Bronchial smooth muscle cell (primary cell): ENCODE measurements around the gene GALNT7. TPM values are rescaled to one million over a fixed set of nuclear protein-coding genes. Genes with fewer than 3 reads are reported as not detected.

ENCODE experiments used
- total RNA-seq: library from RNA; depleted of rRNA; stranded (reverse); fragments of >200 nt; gene quantifications from 2 replicates; pipeline ENCODE4 v1.2.1, GENCODE V29; 2014

GALNT7 gene
- total RNA-seq = 9.8 and 15.1 TPM in 2 replicates

DNA sequence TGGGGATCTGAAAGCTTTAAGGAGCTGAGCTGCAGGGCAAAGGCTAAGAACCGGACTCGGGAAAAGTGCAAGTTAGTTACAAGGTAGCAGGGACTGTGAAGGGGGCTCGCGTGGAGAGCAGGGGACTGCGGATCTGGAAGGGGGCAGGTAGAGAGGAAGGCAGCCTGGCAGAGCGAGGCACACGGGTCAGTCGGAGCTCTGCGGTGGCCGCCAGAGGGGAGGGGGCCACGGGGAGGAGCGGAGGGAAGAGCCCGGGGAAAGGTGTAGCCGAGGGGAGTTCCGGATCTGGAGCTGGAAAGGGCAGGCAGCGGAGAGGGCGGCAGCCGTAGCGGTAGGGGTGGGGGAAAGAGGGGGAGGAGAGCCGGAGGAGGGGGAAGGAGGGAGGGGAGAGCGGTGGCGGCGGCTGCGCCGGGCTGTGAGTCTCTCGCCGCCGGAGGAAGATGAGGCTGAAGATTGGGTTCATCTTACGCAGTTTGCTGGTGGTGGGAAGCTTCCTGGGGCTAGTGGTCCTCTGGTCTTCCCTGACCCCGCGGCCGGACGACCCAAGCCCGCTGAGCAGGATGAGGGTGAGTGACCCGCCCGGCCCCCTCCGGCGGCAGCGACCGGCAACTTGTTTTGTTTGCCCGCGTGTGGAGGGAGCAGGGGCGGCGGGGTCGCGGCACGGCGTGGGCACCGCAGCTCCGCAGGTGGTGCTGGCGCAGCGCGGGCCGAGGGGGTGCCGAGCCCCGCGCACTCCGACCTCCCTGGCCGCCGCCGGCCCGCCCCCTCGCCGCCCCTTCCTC is at the start of gene GALNT7:
Gene GALNT7, plus strand, starts transcription at position 416 of the 782 bp plus-strand sequence. Its CDS starts 25 bp downstream, at position 441.

GRCh38 chr4:173334085-173334890 is 165.7 kb downstream of the GALNT7 start, which contains the start of gene HMGB2:
HMGB2 (minus strand) TSS chr4:173334358; CDS start chr4:173333649, 709 bp downstream.

GRCh38 chr4:173370477-173371291 is 202.1 kb downstream of the GALNT7 start, which contains the start of gene SAP30:
SAP30 (plus strand) TSS chr4:173370954; CDS start chr4:173371183, 229 bp downstream.

Other genes starting within 250 kb of the GALNT7 start
- gene HMGB2, start 165.5 kb downstream of the GALNT7 start, total RNA-seq = 41.3 and 48.4 TPM in 2 replicates
- gene SAP30, start 202.1 kb downstream of the GALNT7 start, total RNA-seq = 15.8 and 19.2 TPM in 2 replicates
- gene SCRG1, start 230.3 kb downstream of the GALNT7 start, total RNA-seq = under 0.01 and 0.09 TPM in 2 replicates